Endothelial cell (in vitro differentiated cells): ENCODE data around the gene TP63. TPM values are rescaled to one million over a fixed set of nuclear protein-coding genes. Genes with fewer than 3 reads are reported as not detected.

ENCODE experiments used
- DNase-seq: peaks from one replicate; pipeline ENCODE4 v3.0.0; 2021; ENCODE audit warnings: low spot score
- H3K27ac Mint-ChIP-seq: one replicate; pipeline ENCODE4 v1.8.0; 2021; ENCODE audit warnings: mixed read lengths, inconsistent platforms; ENCODE audit not compliant: unreplicated experiment
- H3K27me3 Mint-ChIP-seq: one replicate; pipeline ENCODE4 v1.8.0; 2021; ENCODE audit warnings: mild to moderate bottlenecking, moderate library complexity, mixed read lengths, inconsistent platforms; ENCODE audit not compliant: unreplicated experiment
- H3K36me3 Mint-ChIP-seq: one replicate; pipeline ENCODE4 v1.8.0; 2021; ENCODE audit warnings: mild to moderate bottlenecking, low read depth, mixed read lengths, inconsistent platforms; ENCODE audit not compliant: unreplicated experiment
- H3K4me1 Mint-ChIP-seq: one replicate; pipeline ENCODE4 v1.8.0; 2021; ENCODE audit warnings: mild to moderate bottlenecking, mixed read lengths, inconsistent platforms; ENCODE audit not compliant: unreplicated experiment
- H3K4me3 Mint-ChIP-seq: one replicate; pipeline ENCODE4 v1.8.0; 2021; ENCODE audit warnings: mild to moderate bottlenecking, mixed read lengths, inconsistent platforms; ENCODE audit not compliant: unreplicated experiment
- H3K9me3 Mint-ChIP-seq: one replicate; pipeline ENCODE4 v1.8.0; 2021; ENCODE audit warnings: mixed read lengths, inconsistent platforms; ENCODE audit not compliant: unreplicated experiment
- total RNA-seq: library from RNA; stranded (reverse); fragmentation: NEBNext Ultra II Directional; extraction: Animal tissue kit (Norgen Biotek cat#: 25700); gene quantifications from one replicate; pipeline ENCODE4 v1.2.1, GENCODE V29; 2021; ENCODE audit not compliant: unreplicated experiment
- TF ChIP-seq, protein P1 (sequence below): fragments of 200-600 bp; sonication (generic); IDR thresholded peaks from one replicate; pipeline ENCODE4 v1.5.0; 2021; ENCODE audit warnings: antibody characterized with exemption; ENCODE audit not compliant: unreplicated experiment

The TP63 gene
- total RNA-seq, 1 donor from 2014 or later, result 1.0 TPM

DNA sequence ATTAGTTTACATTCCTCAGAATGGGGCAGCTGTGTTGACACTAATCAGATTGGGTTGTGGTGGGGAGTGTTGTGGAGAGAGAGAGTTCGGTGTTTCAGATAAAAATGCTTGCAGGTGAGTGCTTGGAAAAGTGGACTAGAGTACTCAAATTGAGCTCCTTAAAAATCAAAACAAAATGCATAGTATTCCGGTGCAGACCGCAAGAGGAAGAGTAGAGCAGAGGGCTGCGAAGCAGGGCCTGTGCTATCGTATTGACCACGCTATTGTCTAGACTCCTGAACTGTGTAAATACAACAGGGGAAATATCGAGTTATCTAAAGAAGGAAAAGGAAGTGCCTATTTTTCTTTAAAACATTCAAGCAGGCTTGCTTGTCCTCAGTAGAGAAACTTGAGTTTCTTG is 159.5 kb downstream of the TP63 start:
- H3K4me1 Mint-ChIP-seq, result peaks cover 56% of the 10 kb centered on the region
- H3K4me3 Mint-ChIP-seq, result peak overlapping the region; percentile 56
- H3K36me3 Mint-ChIP-seq, result no peaks in the 10 kb centered on the region
- DNase-seq, result peak; percentile 34
- peak overlapping the region; percentile 98 for H3K27ac Mint-ChIP-seq
- TF ChIP-seq, protein P1, sequence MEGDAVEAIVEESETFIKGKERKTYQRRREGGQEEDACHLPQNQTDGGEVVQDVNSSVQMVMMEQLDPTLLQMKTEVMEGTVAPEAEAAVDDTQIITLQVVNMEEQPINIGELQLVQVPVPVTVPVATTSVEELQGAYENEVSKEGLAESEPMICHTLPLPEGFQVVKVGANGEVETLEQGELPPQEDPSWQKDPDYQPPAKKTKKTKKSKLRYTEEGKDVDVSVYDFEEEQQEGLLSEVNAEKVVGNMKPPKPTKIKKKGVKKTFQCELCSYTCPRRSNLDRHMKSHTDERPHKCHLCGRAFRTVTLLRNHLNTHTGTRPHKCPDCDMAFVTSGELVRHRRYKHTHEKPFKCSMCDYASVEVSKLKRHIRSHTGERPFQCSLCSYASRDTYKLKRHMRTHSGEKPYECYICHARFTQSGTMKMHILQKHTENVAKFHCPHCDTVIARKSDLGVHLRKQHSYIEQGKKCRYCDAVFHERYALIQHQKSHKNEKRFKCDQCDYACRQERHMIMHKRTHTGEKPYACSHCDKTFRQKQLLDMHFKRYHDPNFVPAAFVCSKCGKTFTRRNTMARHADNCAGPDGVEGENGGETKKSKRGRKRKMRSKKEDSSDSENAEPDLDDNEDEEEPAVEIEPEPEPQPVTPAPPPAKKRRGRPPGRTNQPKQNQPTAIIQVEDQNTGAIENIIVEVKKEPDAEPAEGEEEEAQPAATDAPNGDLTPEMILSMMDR, result no peak
- H3K9me3 Mint-ChIP-seq, result no peaks in the 10 kb centered on the region
- H3K27me3 Mint-ChIP-seq, result peaks cover 7% of the 10 kb centered on the region

DNA sequence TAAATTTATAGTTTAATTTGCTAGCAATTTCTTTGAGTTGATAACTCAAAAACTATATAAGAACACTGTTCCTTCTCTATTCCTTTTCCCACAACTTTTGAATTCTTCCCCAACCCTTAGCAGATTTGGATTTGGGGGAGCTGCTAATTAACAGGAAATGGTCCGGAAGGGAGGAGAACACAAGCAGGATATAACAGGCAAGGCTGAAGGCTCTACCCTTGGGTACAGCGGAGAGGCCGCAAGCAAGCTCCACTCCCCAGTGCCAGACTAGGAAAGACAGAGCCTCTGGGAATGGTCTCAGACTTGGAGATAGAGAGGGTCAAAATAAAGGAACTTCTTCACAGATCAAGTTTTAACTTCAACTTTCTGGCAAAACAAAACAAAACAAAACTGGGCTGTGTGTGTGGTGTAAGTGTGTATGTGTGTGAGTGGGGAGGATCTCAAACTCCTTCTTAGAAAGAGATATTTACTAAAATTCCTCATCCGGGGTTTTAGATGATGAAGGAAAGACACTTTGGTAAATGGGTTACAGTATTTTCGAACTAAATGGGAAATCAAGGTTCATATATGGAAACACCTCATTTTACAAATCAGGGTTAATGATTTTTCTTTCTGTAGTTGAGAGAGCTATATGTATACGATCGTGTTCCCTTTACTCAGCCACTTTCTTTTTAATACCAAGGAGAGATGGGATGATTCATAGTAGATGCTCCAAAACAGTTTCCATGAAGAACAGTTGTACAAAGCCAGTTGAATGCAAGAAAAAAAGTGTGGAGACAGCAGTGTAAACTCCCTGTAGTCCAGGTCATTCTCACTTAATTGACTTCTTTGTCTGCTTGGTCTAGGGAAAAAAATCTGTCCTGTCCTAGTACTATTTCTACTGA is 161.1 kb downstream of the TP63 start:
- Mint-ChIP-seq H3K4me1 (peaks cover 63% of the 10 kb centered on the region), H3K27me3 (peaks cover 7% of the 10 kb centered on the region), H3K9me3 (no peaks in the 10 kb centered on the region), H3K27ac (peak overlapping the region; percentile 82), H3K4me3 (no peak overlapping the region), H3K36me3 (no peaks in the 10 kb centered on the region)
- no peak for DNase-seq
- TF ChIP-seq, protein P1, result no peak

DNA sequence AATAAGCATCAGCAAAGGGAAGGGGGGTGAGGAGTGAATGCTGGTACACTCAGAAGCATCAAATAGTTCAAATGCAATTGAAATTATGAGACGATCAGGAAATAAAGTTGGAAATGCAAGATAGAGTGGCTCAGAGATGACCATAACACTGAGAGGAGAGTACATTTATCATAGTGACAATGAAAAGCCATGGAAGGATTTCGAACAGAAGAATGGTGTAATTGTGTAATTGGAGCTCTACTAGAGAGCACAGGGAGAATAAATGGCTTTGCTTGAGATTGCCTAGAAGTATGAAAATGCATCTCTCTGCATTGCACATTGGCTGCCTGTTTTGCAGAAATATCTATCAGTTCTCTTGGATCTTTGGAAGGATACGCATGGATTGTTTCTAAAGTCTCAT is 163.3 kb downstream of the TP63 start:
- TF ChIP-seq, protein P1, result no peak
- no peaks in the 10 kb centered on the region for H3K9me3 Mint-ChIP-seq
- peaks cover 7% of the 10 kb centered on the region for H3K27me3 Mint-ChIP-seq
- no peak overlapping the region for H3K4me3 Mint-ChIP-seq
- H3K4me1 Mint-ChIP-seq, result peaks cover 57% of the 10 kb centered on the region
- no peak for DNase-seq
- no peak overlapping the region for H3K27ac Mint-ChIP-seq
- no peaks in the 10 kb centered on the region for H3K36me3 Mint-ChIP-seq

- no peak overlapping the region for H3K27ac Mint-ChIP-seq
- H3K9me3 Mint-ChIP-seq, result no peaks in the 10 kb centered on the region
- H3K27me3 Mint-ChIP-seq, result peaks cover 2% of the 10 kb centered on the region
- H3K4me3 Mint-ChIP-seq, result no peak overlapping the region
- no peak for DNase-seq
- H3K4me1 Mint-ChIP-seq, result peaks cover 36% of the 10 kb centered on the region
- H3K36me3 Mint-ChIP-seq, result no peaks in the 10 kb centered on the region
- TF ChIP-seq, protein P1, result no peak
Measured at GRCh38 chr3:189797103-189797750, 166.0 kb downstream of the TP63 start.

GRCh38 chr3:189799366-189799765 is 168.2 kb downstream of the TP63 start:
- TF ChIP-seq, protein P1, result no peak
- no peak overlapping the region for H3K4me3 Mint-ChIP-seq
- no peaks in the 10 kb centered on the region for H3K36me3 Mint-ChIP-seq
- H3K9me3 Mint-ChIP-seq, result no peaks in the 10 kb centered on the region
- peaks cover 24% of the 10 kb centered on the region for H3K4me1 Mint-ChIP-seq
- no peak overlapping the region for H3K27ac Mint-ChIP-seq
- no peaks in the 10 kb centered on the region for H3K27me3 Mint-ChIP-seq
- DNase-seq, result no peak
